MM.1S (cell line): Measurements from ENCODE around the gene HLA-DMB.

Experiments
- DNase-seq: peaks from one replicate; pipeline ENCODE4 v3.0.0-alpha.2; 2015
- H2AFZ ChIP-seq: fragments of 300-600 bp; sonication (generic); 2 replicates; pipeline ENCODE4 v1.6.0; 2016; ENCODE audit warnings: antibody characterized with exemption, low read length
- H3F3A ChIP-seq: fragments of 300-600 bp; sonication (generic); 2 replicates; pipeline ENCODE4 v1.6.1; 2016; ENCODE audit warnings: mild to moderate bottlenecking, antibody characterized with exemption, low read length, moderate library complexity, mixed read lengths; ENCODE audit not compliant: insufficient read depth
- H3K27ac ChIP-seq: fragments of 300-600 bp; sonication (generic); 2 replicates; pipeline ENCODE4 v1.5.1; 2016; ENCODE audit warnings: mild to moderate bottlenecking, low read length
- H3K27me3 ChIP-seq: fragments of 300-600 bp; sonication (generic); replicated peaks from 2 replicates; pipeline ENCODE4 v1.6.0; 2016; ENCODE audit warnings: low read length; ENCODE audit not compliant: insufficient read depth
- H3K36me3 ChIP-seq: fragments of 300-600 bp; sonication (generic); replicated peaks from 2 replicates; pipeline ENCODE4 v1.6.1; 2016; ENCODE audit warnings: mild to moderate bottlenecking, low read length, mixed read lengths; ENCODE audit not compliant: insufficient read depth
- H3K4me1 ChIP-seq: fragments of 300-600 bp; sonication (generic); 2 replicates; pipeline ENCODE4 v1.6.1; 2016; ENCODE audit warnings: low read length, mixed read lengths
- H3K4me2 ChIP-seq: fragments of 300-600 bp; sonication (generic); 2 replicates; pipeline ENCODE4 v1.6.0; 2016; ENCODE audit warnings: low read depth, low read length
- H3K4me3 ChIP-seq: fragments of 300-600 bp; sonication (generic); 2 replicates; pipeline ENCODE4 v1.5.1; 2016; ENCODE audit warnings: low read length, mixed read lengths
- H3K79me2 ChIP-seq: fragments of 300-600 bp; sonication (generic); 2 replicates; pipeline ENCODE4 v1.6.1; 2016; ENCODE audit warnings: mixed run types, low read length, mixed read lengths
- H3K9ac ChIP-seq: fragments of 300-600 bp; sonication (generic); 2 replicates; pipeline ENCODE4 v1.6.1; 2016; ENCODE audit warnings: low read length, mixed read lengths
- H3K9me2 ChIP-seq: fragments of 300-600 bp; sonication (generic); replicated peaks from 2 replicates; pipeline ENCODE4 v1.6.1; 2016; ENCODE audit warnings: mild to moderate bottlenecking, low read length, mixed read lengths; ENCODE audit not compliant: insufficient read depth
- H3K9me3 ChIP-seq: fragments of 300-600 bp; sonication (generic); replicated peaks from 2 replicates; pipeline ENCODE4 v1.6.1; 2016; ENCODE audit warnings: mild to moderate bottlenecking, low read length, mixed read lengths; ENCODE audit not compliant: insufficient read depth
- H4K20me1 ChIP-seq: fragments of 300-600 bp; sonication (generic); 2 replicates; pipeline ENCODE4 v1.6.1; 2016; ENCODE audit warnings: mild to moderate bottlenecking, low read length, moderate library complexity, mixed read lengths; ENCODE audit not compliant: insufficient read depth
- CTCF ChIP-seq: fragments of 300-600 bp; sonication (generic); IDR thresholded peaks from 2 replicates; pipeline ENCODE4 v1.5.1; 2016; ENCODE audit warnings: antibody characterized with exemption, low read length, mixed read lengths
- EZH2 ChIP-seq: fragments of 300-600 bp; sonication (generic); optimal IDR thresholded peaks from 2 replicates; pipeline ENCODE3; 2017; ENCODE audit warnings: low read depth, mild to moderate bottlenecking, antibody characterized with exemption, low read length, mixed read lengths
- EZH2phosphoT487 ChIP-seq: fragments of 300-600 bp; sonication (generic); IDR thresholded peaks from 2 replicates; pipeline ENCODE4 v1.6.1; 2018; ENCODE audit warnings: antibody characterized with exemption, low read length

HLA-DMB gene

DNA sequence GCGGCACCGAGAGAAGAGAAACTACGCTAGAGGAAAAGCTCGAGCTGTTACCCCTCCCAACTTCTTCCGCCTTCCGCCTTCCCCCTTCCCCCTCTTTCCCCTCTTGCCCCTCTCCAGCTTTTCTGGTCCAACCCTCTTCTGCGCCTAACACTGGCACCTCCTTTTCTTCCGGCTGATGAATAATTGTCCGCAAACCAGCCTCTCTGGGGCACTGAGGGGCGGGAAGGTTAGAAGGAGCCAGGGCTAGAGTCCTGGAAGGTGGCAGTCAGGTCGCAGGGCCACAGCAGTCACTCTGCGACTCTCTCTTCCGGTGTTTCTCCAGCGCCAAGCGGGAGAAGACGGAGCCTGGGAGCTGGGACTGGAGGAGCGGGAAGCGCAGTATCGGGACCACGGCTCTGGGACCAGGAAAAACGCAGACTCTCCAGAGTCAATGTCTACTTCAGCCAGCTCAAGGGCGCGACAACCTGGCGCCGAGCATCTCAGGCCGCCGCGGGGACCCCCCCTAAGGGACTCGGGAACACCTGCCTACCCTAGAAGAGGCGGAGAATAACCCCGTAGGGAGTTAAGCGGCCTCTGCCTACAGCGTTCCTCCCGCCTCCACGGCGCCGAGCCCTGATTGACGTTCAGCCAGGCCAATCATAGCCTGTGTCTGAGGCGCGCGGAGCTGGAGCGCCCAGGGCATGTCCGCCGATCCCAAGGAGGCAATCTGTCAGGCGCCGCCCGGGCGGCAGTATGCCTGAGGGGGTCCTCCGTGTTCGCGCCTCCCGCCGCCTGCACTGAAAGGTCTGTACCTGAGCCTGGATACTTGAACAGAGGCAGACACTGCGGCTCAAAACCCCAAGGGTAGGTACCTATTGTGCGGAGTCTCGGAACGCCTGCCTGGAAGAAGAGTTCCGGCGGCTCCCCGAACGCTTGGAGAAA, 46.5 kb downstream of the HLA-DMB start:
- TF ChIP-seq EZH2phosphoT487 (no peak), CTCF (no peak), EZH2 (no peak)
- peak; percentile 92 for DNase-seq
- Histone ChIP-seq H2AFZ (peak overlapping the region; percentile 99), H3K4me3 (peak overlapping the region; percentile 97), H3K4me1 (peaks cover 7% of the 10 kb centered on the region; the same call in 1 of the 2 replicates), H3K79me2 (peaks cover 31% of the 10 kb centered on the region), H3F3A (no peaks in the 10 kb centered on the region), H3K9me2 (no peaks in the 10 kb centered on the region), H3K4me2 (peak overlapping the region; percentile 95), H4K20me1 (no peaks in the 10 kb centered on the region), H3K27ac (peak overlapping the region; percentile 38; the same call in 1 of the 2 replicates), H3K36me3 (no peaks in the 10 kb centered on the region), H3K9ac (peak overlapping the region; percentile 69), H3K27me3 (no peaks in the 10 kb centered on the region), H3K9me3 (no peaks in the 10 kb centered on the region)

GRCh38 chr6:32890831-32891230, 50.0 kb downstream of the HLA-DMB start:
- H4K20me1 ChIP-seq = no peaks in the 10 kb centered on the region
- H2AFZ ChIP-seq = no peak overlapping the region
- no peaks in the 10 kb centered on the region for H3K9me2 ChIP-seq
- no peak overlapping the region for H3K9ac ChIP-seq
- DNase-seq = no peak
- H3K27me3 ChIP-seq = no peaks in the 10 kb centered on the region
- H3K4me1 ChIP-seq = peaks cover 7% of the 10 kb centered on the region; the same call in 1 of the 2 replicates
- H3K4me3 ChIP-seq = no peak overlapping the region
- H3K27ac ChIP-seq = no peak overlapping the region
- no peak for TF ChIP-seq CTCF
- no peak for TF ChIP-seq EZH2phosphoT487
- no peak for TF ChIP-seq EZH2
- peaks cover 12% of the 10 kb centered on the region for H3K79me2 ChIP-seq
- H3K4me2 ChIP-seq = no peak overlapping the region
- H3F3A ChIP-seq = no peaks in the 10 kb centered on the region
- no peaks in the 10 kb centered on the region for H3K9me3 ChIP-seq
- no peaks in the 10 kb centered on the region for H3K36me3 ChIP-seq

- H3F3A ChIP-seq = no peaks in the 10 kb centered on the region
- H3K27me3 ChIP-seq = no peaks in the 10 kb centered on the region
- H3K9ac ChIP-seq = no peak overlapping the region
- H3K79me2 ChIP-seq = no peaks in the 10 kb centered on the region
- no peaks in the 10 kb centered on the region for H3K4me1 ChIP-seq
- no peaks in the 10 kb centered on the region for H3K36me3 ChIP-seq
- TF ChIP-seq EZH2phosphoT487 (no peak), CTCF (no peak), EZH2 (no peak)
- no peak overlapping the region for H2AFZ ChIP-seq
- H3K4me3 ChIP-seq = no peak overlapping the region
- H3K9me3 ChIP-seq = no peaks in the 10 kb centered on the region
- no peaks in the 10 kb centered on the region for H3K9me2 ChIP-seq
- no peak for DNase-seq
- H3K4me2 ChIP-seq = no peak overlapping the region
- no peak overlapping the region for H3K27ac ChIP-seq
- no peaks in the 10 kb centered on the region for H4K20me1 ChIP-seq
Observed at GRCh38 chr6:32889533-32889932, 51.3 kb downstream of the HLA-DMB start.
